GM23248 (cell line): ENCODE results near the gene TIMM13. TPM values are rescaled to one million over a fixed set of nuclear protein-coding genes. Genes with fewer than 3 reads are reported as not detected.

ENCODE experiments used
- DNase-seq: peaks from one replicate; pipeline ENCODE4 v3.0.0-alpha.2; 2015
- H2AFZ ChIP-seq: fragments of 200-600 bp; sonication (generic); 2 replicates; pipeline ENCODE4 v1.6.1; 2016; ENCODE audit warnings: antibody characterized with exemption
- H3F3A ChIP-seq: fragments of 200-600 bp; sonication (generic); 2 replicates; pipeline ENCODE4 v1.6.1; 2016; ENCODE audit warnings: mild to moderate bottlenecking, antibody characterized with exemption, mixed run types; ENCODE audit not compliant: insufficient read depth
- H3K27ac ChIP-seq: fragments of 200-600 bp; sonication (generic); 2 replicates; pipeline ENCODE4 v1.5.1; 2016; ENCODE audit warnings: mild to moderate bottlenecking
- H3K27me3 ChIP-seq: fragments of 200-600 bp; sonication (generic); replicated peaks from 2 replicates; pipeline ENCODE4 v1.6.1; 2016; ENCODE audit warnings: mild to moderate bottlenecking; ENCODE audit not compliant: insufficient read depth
- H3K36me3 ChIP-seq: fragments of 200-600 bp; sonication (generic); 2 replicates; pipeline ENCODE4 v1.6.1; 2016; ENCODE audit warnings: low read depth, mild to moderate bottlenecking
- H3K4me1 ChIP-seq: fragments of 200-600 bp; sonication (generic); 2 replicates; pipeline ENCODE4 v1.6.1; 2016; ENCODE audit warnings: mild to moderate bottlenecking; ENCODE audit not compliant: insufficient read depth
- H3K4me2 ChIP-seq: fragments of 200-600 bp; sonication (generic); one replicate; pipeline ENCODE4 v1.6.1; 2016; ENCODE audit warnings: mild to moderate bottlenecking; ENCODE audit not compliant: unreplicated experiment
- H3K4me3 ChIP-seq: fragments of 200-600 bp; sonication (generic); 2 replicates; pipeline ENCODE4 v1.5.1; 2016; ENCODE audit warnings: mild to moderate bottlenecking
- H3K79me2 ChIP-seq: fragments of 200-600 bp; sonication (generic); 2 replicates; pipeline ENCODE4 v1.6.1; 2016; ENCODE audit warnings: mild to moderate bottlenecking; ENCODE audit not compliant: insufficient read depth
- H3K9ac ChIP-seq: fragments of 200-600 bp; sonication (generic); 2 replicates; pipeline ENCODE4 v1.6.1; 2016; ENCODE audit warnings: mild to moderate bottlenecking
- H3K9me2 ChIP-seq: fragments of 200-600 bp; sonication (generic); 2 replicates; pipeline ENCODE4 v1.6.1; 2016; ENCODE audit warnings: mixed run types, mild to moderate bottlenecking, moderate library complexity; ENCODE audit not compliant: insufficient read depth
- H3K9me3 ChIP-seq: fragments of 200-600 bp; sonication (generic); one replicate; pipeline ENCODE4 v1.6.1; 2017; ENCODE audit warnings: low read depth
- H4K20me1 ChIP-seq: fragments of 200-600 bp; sonication (generic); 2 replicates; pipeline ENCODE4 v1.6.0; 2016; ENCODE audit not compliant: insufficient read depth
- EZH2 ChIP-seq: fragments of 200-600 bp; sonication (generic); IDR thresholded peaks from 2 replicates; pipeline ENCODE4 v1.6.1; 2018; ENCODE audit warnings: antibody characterized with exemption, mild to moderate bottlenecking; ENCODE audit not compliant: insufficient read depth, poor library complexity, severe bottlenecking
- EZH2phosphoT487 ChIP-seq: fragments of 200-600 bp; sonication (generic); IDR thresholded peaks from 2 replicates; pipeline ENCODE4 v1.6.1; 2018; ENCODE audit warnings: antibody characterized with exemption, moderate library complexity, mild to moderate bottlenecking, low read depth; ENCODE audit not compliant: insufficient read depth
- WGBS, 2 experiments: methylation state at CpG; one replicate each; pipeline ENCODE4 v1.1.6; 2015 to 2017; ENCODE audit warnings: low lambda C conversion rate in 2 of 2, low coverage in 1 of 2; ENCODE audit errors: missing lambda C conversion rate in 2 of 2; 5-methylcytosine and 5-hydroxymethylcytosine counted together
- in situ Hi-C: fragments of 300-500 bp; cut with MboI; formaldehyde crosslinking; loops from 2 replicates; pipeline ENCODE4 v1.15.0; 2020
- polyA plus RNA-seq: library from polyadenylated mRNA; unstranded; fragments of >200 nt; fragmentation: Nextera tagmentation; extraction: Ambion mirVana; gene quantifications from 2 replicates; pipeline ENCODE4 v1.2.1, GENCODE V29; 2016
- total RNA-seq: library from RNA; depleted of rRNA; stranded (reverse); fragments of >200 nt; shearing (Covaris generic); gene quantifications from 2 replicates; pipeline ENCODE4 v1.2.3, GENCODE V29; 2014

TIMM13 gene
- total and polyA plus RNA-seq, 2 experiments from 2014 or later = 57.6 to 143 TPM

DNA sequence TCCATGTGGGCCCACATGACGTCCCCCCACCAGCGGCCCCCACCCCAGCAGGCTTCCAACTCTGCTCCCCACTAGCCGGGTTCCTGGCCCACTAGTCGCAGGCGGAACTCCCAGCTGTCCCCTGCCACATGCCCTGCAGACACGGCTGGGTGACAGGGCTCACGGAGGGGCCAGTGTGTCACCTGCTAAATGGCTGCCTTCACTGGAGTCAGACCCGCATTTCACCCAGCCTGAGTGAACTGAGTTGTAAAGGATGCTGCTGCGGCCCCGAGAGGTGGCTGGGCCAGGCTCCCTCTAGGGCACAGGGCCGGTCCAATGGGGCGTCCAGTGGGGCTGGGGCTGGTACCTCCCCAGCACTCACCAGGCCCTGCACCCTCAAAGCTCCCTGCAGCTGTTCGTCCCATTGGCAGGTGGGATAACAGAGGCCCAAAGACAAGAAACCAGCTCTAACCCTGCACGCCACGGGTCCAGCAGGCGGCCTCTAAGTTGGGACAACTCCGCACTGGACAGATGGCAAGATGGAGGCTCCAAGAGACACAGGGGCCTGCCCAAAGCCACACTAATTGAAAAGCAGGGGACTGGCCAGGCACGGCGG lies 26.1 kb upstream of the TIMM13 start:
- no peak for DNase-seq
- in situ Hi-C loops = no loop called here
- 96 to 97% methylated on average over 17 to 19 of the region's 19 CpGs for WGBS, 2 experiments

DNA sequence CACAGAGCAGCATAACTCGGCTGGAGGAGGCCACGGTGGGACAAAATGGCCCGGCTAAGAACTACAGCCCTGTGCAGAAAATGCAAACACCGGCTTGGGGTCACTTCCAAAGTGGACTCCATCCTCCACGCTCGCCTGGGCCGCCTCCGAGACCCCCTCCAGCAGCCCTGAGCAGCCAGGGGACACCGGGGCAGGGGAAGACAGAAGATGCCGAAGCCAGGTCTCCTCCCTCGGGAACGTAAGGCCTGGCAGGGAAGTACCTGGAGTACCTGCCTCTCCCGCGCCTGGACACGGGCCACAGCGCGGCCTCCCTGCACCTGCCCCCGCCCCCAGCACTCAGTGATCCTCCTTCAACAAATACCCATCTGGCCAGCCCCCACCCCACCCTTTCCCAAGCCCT lies 24.4 kb upstream of the TIMM13 start:
- no peak for DNase-seq
- Histone ChIP-seq H4K20me1 (no peaks in the 10 kb centered on the region), H3K27ac (no peak overlapping the region), H3K9me2 (no peaks in the 10 kb centered on the region), H3K9me3 (no peaks in the 10 kb centered on the region), H3K4me3 (no peak overlapping the region), H3K27me3 (no peaks in the 10 kb centered on the region), H3K4me1 (no peaks in the 10 kb centered on the region), H3K79me2 (peaks cover 99% of the 10 kb centered on the region), H3F3A (no peaks in the 10 kb centered on the region), H3K36me3 (no peaks in the 10 kb centered on the region), H3K9ac (no peak overlapping the region), H2AFZ (no peak overlapping the region), H3K4me2 (no peak overlapping the region)
- TF ChIP-seq EZH2phosphoT487 (no peak), EZH2 (no peak)
- in situ Hi-C loops = no loop called here
- WGBS, 2 experiments = 97 to 98% methylated on average over 16 to 18 of the region's 18 CpGs

More for the DNA sequence above, 26.1 kb upstream of the TIMM13 start:
- H4K20me1 ChIP-seq = no peaks in the 10 kb centered on the region
- no peak overlapping the region for H3K4me2 ChIP-seq
- H3K79me2 ChIP-seq = peaks cover 97% of the 10 kb centered on the region
- H3K27ac ChIP-seq = no peak overlapping the region
- no peak overlapping the region for H3K9ac ChIP-seq
- H3K27me3 ChIP-seq = no peaks in the 10 kb centered on the region
- H3K9me3 ChIP-seq = no peaks in the 10 kb centered on the region
- no peaks in the 10 kb centered on the region for H3K4me1 ChIP-seq
- no peak for TF ChIP-seq EZH2phosphoT487
- TF ChIP-seq EZH2 = no peak
- no peaks in the 10 kb centered on the region for H3F3A ChIP-seq
- H3K4me3 ChIP-seq = no peak overlapping the region
- no peak overlapping the region for H2AFZ ChIP-seq
- H3K9me2 ChIP-seq = no peaks in the 10 kb centered on the region
- no peaks in the 10 kb centered on the region for H3K36me3 ChIP-seq

GRCh38 chr19:2451138-2451537 lies 23.8 kb upstream of the TIMM13 start:
- Histone ChIP-seq H3K9ac (no peak overlapping the region), H3F3A (no peaks in the 10 kb centered on the region), H4K20me1 (no peaks in the 10 kb centered on the region), H3K4me2 (no peak overlapping the region), H3K9me2 (no peaks in the 10 kb centered on the region), H2AFZ (no peak overlapping the region), H3K27me3 (no peaks in the 10 kb centered on the region), H3K79me2 (peaks cover 100% of the 10 kb centered on the region), H3K27ac (no peak overlapping the region), H3K9me3 (no peaks in the 10 kb centered on the region), H3K4me3 (no peak overlapping the region), H3K4me1 (no peaks in the 10 kb centered on the region), H3K36me3 (no peaks in the 10 kb centered on the region)
- 96 to 98% methylated on average over 7 of the region's 7 CpGs for WGBS, 2 experiments
- in situ Hi-C loops = no loop called here
- no peak for TF ChIP-seq EZH2
- TF ChIP-seq EZH2phosphoT487 = no peak
- DNase-seq = no peak

DNA sequence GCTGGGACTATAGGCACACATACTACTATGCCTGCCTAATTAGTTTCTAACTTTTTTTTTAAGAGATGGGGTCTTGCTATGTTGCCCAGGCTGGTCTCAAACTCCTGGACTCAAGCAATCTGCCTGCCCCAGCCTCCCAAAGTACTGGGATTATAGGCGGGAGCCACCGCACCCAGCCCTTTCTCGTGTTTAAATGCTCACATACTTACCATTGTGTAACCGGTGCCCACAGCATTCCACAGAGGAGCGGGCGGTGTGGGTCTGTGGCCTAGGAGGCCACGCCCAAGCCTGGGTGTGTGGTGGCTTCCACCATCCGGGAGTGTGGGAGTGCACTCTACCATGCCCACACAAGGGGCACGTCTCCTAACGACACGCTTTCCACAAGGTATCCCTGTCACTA lies 21.6 kb upstream of the TIMM13 start:
- WGBS, 2 experiments = 88% methylated on average over 11 of the region's 11 CpGs
- peak; percentile 20 for DNase-seq
- Histone ChIP-seq H3K9me3 (no peaks in the 10 kb centered on the region), H3K4me1 (no peaks in the 10 kb centered on the region), H3K9ac (no peak overlapping the region), H3K27ac (no peak overlapping the region), H3K4me3 (no peak overlapping the region), H3K4me2 (no peak overlapping the region), H3K79me2 (peaks cover 93% of the 10 kb centered on the region), H3K36me3 (no peaks in the 10 kb centered on the region), H3K9me2 (no peaks in the 10 kb centered on the region), H4K20me1 (no peaks in the 10 kb centered on the region), H3F3A (no peaks in the 10 kb centered on the region), H3K27me3 (no peaks in the 10 kb centered on the region), H2AFZ (no peak overlapping the region)
- no peak for TF ChIP-seq EZH2phosphoT487
- TF ChIP-seq EZH2 = no peak
- in situ Hi-C loops = no loop called here

GRCh38 chr19:2446381-2446780 lies 19.0 kb upstream of the TIMM13 start:
- H3F3A ChIP-seq = no peaks in the 10 kb centered on the region
- no peak overlapping the region for H3K4me2 ChIP-seq
- H3K79me2 ChIP-seq = peaks cover 91% of the 10 kb centered on the region
- H3K27ac ChIP-seq = no peak overlapping the region
- no peaks in the 10 kb centered on the region for H4K20me1 ChIP-seq
- H3K36me3 ChIP-seq = no peaks in the 10 kb centered on the region
- H3K4me1 ChIP-seq = no peaks in the 10 kb centered on the region
- no peaks in the 10 kb centered on the region for H3K9me3 ChIP-seq
- H3K9me2 ChIP-seq = no peaks in the 10 kb centered on the region
- in situ Hi-C loops = no loop called here
- H3K9ac ChIP-seq = no peak overlapping the region
- WGBS, 2 experiments = 88 to 98% methylated on average over 14 to 19 of the region's 19 CpGs
- no peak overlapping the region for H2AFZ ChIP-seq
- H3K4me3 ChIP-seq = no peak overlapping the region
- no peak for TF ChIP-seq EZH2
- no peaks in the 10 kb centered on the region for H3K27me3 ChIP-seq
- DNase-seq = no peak
